22Rv1 (cell line): ENCODE measurements around the gene CFAP157.

ENCODE experiments used
- CTCF ChIP-seq: fragments of 450-650 bp; IDR thresholded peaks from 2 replicates; pipeline ENCODE4 v1.5.1; 2017; ENCODE audit warnings: mild to moderate bottlenecking
- ZFX ChIP-seq: fragments of 450-650 bp; IDR thresholded peaks from 2 replicates; pipeline ENCODE4 v1.6.1; 2017; ENCODE audit warnings: antibody characterized with exemption, borderline replicate concordance

- TF ChIP-seq CTCF = no peak
- no peak for TF ChIP-seq ZFX
Observed at GRCh38 chr9:127698985-127699670, 7.7 kb upstream of the CFAP157 start.
